HepG2 (cell line): Measurements from ENCODE around the gene PLAA. TPM values are rescaled to one million over a fixed set of nuclear protein-coding genes. Genes with fewer than 3 reads are reported as not detected.

Experiments
- ARID3A ChIP-seq: IDR thresholded peaks from 2 replicates; pipeline ENCODE4 v1.6.1; 2012; ENCODE audit warnings: low read depth, low read length, improper control_type of control experiment
- EEA1 ChIP-seq: sonication (generic); formaldehyde crosslinking; IDR thresholded peaks from 2 replicates; pipeline ENCODE4 v1.5.1; 2020; ENCODE audit warnings: mild to moderate bottlenecking, missing genetic modification reagents, borderline replicate concordance
- FOXO1 ChIP-seq: sonication (generic); formaldehyde crosslinking; IDR thresholded peaks from 2 replicates; pipeline ENCODE4 v1.4.0; 2020; ENCODE audit warnings: missing genetic modification reagents
- GABPA ChIP-seq, 2 experiments: IDR thresholded peaks; 2 replicates each; pipeline ENCODE4 v1.6.1; 2011 to 2016; ENCODE audit warnings: low read depth in 2 of 2, low read length in 1 of 2, missing biosample characterization in 1 of 2, missing genetic modification characterization in 1 of 2
- IKZF1 ChIP-seq: fragments of 450-650 bp; IDR thresholded peaks from 2 replicates; pipeline ENCODE4 v1.7.1; 2016
- JUN ChIP-seq: sonication (generic); formaldehyde crosslinking; IDR thresholded peaks from 2 replicates; pipeline ENCODE4 v1.4.0; 2020; ENCODE audit warnings: mild to moderate bottlenecking, missing genetic modification reagents
- MIER3 ChIP-seq: IDR thresholded peaks from 2 replicates; pipeline ENCODE4 v1.6.1; 2016; ENCODE audit warnings: missing compliant biosample characterization, borderline replicate concordance
- RXRB ChIP-seq: IDR thresholded peaks from 2 replicates; pipeline ENCODE4 v1.6.1; 2016; ENCODE audit warnings: borderline replicate concordance, missing genetic modification reagents, missing compliant biosample characterization
- SMARCE1 ChIP-seq: fragments of 450-650 bp; IDR thresholded peaks from 2 replicates; pipeline ENCODE4 v1.6.1; 2017; ENCODE audit warnings: borderline replicate concordance
- SNAPC2 ChIP-seq: sonication (generic); formaldehyde crosslinking; IDR thresholded peaks from 2 replicates; pipeline ENCODE4 v1.8.1; 2022; ENCODE audit warnings: mild to moderate bottlenecking, missing genetic modification reagents
- TFDP2 ChIP-seq: sonication (generic); formaldehyde crosslinking; IDR thresholded peaks from 2 replicates; pipeline ENCODE4 v1.4.0; 2020; ENCODE audit warnings: missing genetic modification reagents
- TMF1 ChIP-seq: sonication (generic); formaldehyde crosslinking; IDR thresholded peaks from 2 replicates; pipeline ENCODE4 v1.8.1; 2022; ENCODE audit warnings: low read depth, missing genetic modification reagents
- ZBTB20 ChIP-seq: sonication (generic); formaldehyde crosslinking; IDR thresholded peaks from 2 replicates; pipeline ENCODE4 v1.8.1; 2023; ENCODE audit warnings: missing genetic modification reagents, low read depth, mild to moderate bottlenecking, borderline replicate concordance
- ZNF136 ChIP-seq: sonication (generic); formaldehyde crosslinking; IDR thresholded peaks from 2 replicates; pipeline ENCODE4 v1.8.1; 2022; ENCODE audit warnings: low read depth, mild to moderate bottlenecking, moderate library complexity, missing genetic modification reagents
- ZNF18 ChIP-seq: sonication (generic); formaldehyde crosslinking; IDR thresholded peaks from 2 replicates; pipeline ENCODE4 v1.8.0; 2022; ENCODE audit warnings: mild to moderate bottlenecking, missing genetic modification reagents; ENCODE audit not compliant: insufficient replicate concordance
- ZNF260 ChIP-seq: sonication (generic); formaldehyde crosslinking; IDR thresholded peaks from 2 replicates; pipeline ENCODE4 v1.4.0; 2020; ENCODE audit warnings: missing genetic modification reagents, low read depth, mild to moderate bottlenecking, borderline replicate concordance
- ZNF616 ChIP-seq: sonication (generic); formaldehyde crosslinking; IDR thresholded peaks from 2 replicates; pipeline ENCODE4 v1.5.0; 2020; ENCODE audit warnings: low read depth, mild to moderate bottlenecking, missing genetic modification reagents
- polyA plus RNA-seq, 8 experiments: library from polyadenylated mRNA; depleted of rRNA in 3 of 8; stranded (reverse) in 7 of 8; unstranded in 1 of 8; fragments of >200 nt; fragmentation: Illumina TruSeq in 4 of 8; extraction: Trizol in 4 of 8; gene quantifications; 2 replicates each; pipeline versions ENCODE4 v1.2.1 to v1.2.3, GENCODE V29; 2011 to 2016; ENCODE audit warnings: low read depth in 4 of 8, missing spikeins in 1 of 8, mixed read lengths in 1 of 8; ENCODE audit not compliant: insufficient read depth in 1 of 8
- total RNA-seq, 5 experiments: library from RNA; depleted of rRNA; stranded (reverse); fragments of >200 nt; fragmentation: Illumina TruSeq; extraction: Trizol; gene quantifications; 2 replicates each; pipeline ENCODE4 v1.2.3, GENCODE V29; 2016; ENCODE audit warnings: low read depth in 1 of 5
- TF ChIP-seq, protein P1 (sequence below): sonication (generic); IDR thresholded peaks from 2 replicates; pipeline ENCODE4 v1.6.1; 2016; ENCODE audit warnings: low read depth, borderline replicate concordance
- TF ChIP-seq, protein P2 (sequence below): sonication (generic); formaldehyde crosslinking; IDR thresholded peaks from 2 replicates; pipeline ENCODE4 v1.4.0; 2020; ENCODE audit warnings: missing genetic modification reagents
- TF ChIP-seq, protein P3 (sequence below): sonication (generic); formaldehyde crosslinking; IDR thresholded peaks from 2 replicates; pipeline ENCODE4 v1.8.0; 2023; ENCODE audit warnings: mild to moderate bottlenecking, missing genetic modification reagents

The PLAA gene
- total and polyA plus RNA-seq, 2 of the 13 experiments (the other 11 are each of a cell fraction or from before 2014, with no cell fraction given), result 5.8 to 22.9 TPM

DNA sequence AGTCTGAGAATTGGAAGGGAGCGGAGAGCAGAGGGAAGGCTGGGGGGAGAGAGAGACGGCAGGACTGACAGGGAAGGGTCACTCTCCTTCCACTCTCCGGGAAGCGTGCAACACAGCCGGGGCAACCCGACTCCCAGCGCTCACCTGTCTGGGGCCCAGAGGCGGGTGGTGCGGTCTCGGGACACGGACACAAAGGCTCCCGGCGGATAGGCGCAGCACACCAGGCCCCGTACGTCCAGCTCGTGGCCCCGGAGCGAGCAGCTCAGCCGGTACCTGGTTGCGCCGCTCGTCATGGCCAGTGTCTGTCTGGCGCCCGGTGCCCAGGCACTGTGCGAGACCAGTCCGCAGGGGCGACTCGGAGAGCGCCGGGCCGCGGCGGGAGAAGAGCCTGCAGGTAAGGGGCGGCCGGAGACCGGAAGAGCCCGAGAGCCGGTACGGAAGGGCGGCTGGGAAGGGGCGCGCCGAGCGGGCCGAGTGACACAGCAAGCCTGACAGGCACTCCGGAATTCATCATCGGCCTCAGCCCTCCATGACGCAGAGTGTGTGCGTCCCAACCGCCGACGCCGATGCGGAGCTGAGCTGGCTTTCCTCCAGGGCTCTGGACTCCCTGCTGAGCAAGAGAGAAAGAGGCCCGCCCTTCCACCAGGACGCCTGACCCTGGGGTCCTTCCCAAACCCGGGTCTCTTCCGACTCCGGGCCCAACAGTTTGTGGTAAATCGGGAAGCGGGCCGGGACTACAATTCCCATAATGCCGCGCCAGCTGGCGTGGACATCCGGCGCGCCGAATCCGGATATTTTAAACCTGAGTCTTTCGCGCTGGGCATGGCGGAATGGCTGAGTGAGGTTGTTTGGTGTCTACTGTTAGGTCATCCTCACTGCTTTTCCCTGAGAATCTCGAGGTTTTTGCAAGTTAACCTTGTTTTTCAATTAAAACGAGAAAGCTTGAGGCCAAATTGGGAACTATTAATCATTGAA, at the start of gene PLAA (continued):
- TF ChIP-seq, protein P1, sequence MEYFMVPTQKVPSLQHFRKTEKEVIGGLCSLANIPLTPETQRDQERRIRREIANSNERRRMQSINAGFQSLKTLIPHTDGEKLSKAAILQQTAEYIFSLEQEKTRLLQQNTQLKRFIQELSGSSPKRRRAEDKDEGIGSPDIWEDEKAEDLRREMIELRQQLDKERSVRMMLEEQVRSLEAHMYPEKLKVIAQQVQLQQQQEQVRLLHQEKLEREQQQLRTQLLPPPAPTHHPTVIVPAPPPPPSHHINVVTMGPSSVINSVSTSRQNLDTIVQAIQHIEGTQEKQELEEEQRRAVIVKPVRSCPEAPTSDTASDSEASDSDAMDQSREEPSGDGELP, result peak; percentile 87
- TF ChIP-seq ZNF616, result peak; percentile 60; the same call in 1 of the 2 replicates
- no peak for TF ChIP-seq ZNF136 (CRISPR knock-in tag)
- TF ChIP-seq RXRB (CRISPR knock-in tag), result 0 out of 2 replicates have a peak, but pooled peaks have one; percentile 23
- TF ChIP-seq EEA1 (CRISPR knock-in tag), result no peak
- TF ChIP-seq, protein P2, sequence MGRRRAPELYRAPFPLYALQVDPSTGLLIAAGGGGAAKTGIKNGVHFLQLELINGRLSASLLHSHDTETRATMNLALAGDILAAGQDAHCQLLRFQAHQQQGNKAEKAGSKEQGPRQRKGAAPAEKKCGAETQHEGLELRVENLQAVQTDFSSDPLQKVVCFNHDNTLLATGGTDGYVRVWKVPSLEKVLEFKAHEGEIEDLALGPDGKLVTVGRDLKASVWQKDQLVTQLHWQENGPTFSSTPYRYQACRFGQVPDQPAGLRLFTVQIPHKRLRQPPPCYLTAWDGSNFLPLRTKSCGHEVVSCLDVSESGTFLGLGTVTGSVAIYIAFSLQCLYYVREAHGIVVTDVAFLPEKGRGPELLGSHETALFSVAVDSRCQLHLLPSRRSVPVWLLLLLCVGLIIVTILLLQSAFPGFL (CRISPR knock-in tag), result no peak
- TF ChIP-seq IKZF1, result no peak
- TF ChIP-seq TMF1, result 0 out of 2 replicates have a peak, but pooled peaks have one; percentile 47
- TF ChIP-seq GABPA (IDR thresholded peaks at IDR 0.05; ENCODE audit: low read depth, low read length), result peak; percentile 75
- TF ChIP-seq GABPA (CRISPR knock-in tag; IDR thresholded peaks at IDR 0.05; ENCODE audit: low read depth), result peak; percentile 95
- no peak for TF ChIP-seq ZNF260 (CRISPR knock-in tag)
- no peak for TF ChIP-seq SMARCE1
- no peak for TF ChIP-seq ZNF18 (CRISPR knock-in tag)
- peak; percentile 94 for TF ChIP-seq TFDP2 (CRISPR knock-in tag)
- TF ChIP-seq ZBTB20, result peak; percentile 52; the same call in 1 of the 2 replicates
- TF ChIP-seq SNAPC2 (CRISPR knock-in tag), result no peak
- peak; percentile 70; the same call in 1 of the 2 replicates for TF ChIP-seq JUN (CRISPR knock-in tag)
- TF ChIP-seq ARID3A, result no peak
- no peak for TF ChIP-seq FOXO1
- TF ChIP-seq, protein P3, sequence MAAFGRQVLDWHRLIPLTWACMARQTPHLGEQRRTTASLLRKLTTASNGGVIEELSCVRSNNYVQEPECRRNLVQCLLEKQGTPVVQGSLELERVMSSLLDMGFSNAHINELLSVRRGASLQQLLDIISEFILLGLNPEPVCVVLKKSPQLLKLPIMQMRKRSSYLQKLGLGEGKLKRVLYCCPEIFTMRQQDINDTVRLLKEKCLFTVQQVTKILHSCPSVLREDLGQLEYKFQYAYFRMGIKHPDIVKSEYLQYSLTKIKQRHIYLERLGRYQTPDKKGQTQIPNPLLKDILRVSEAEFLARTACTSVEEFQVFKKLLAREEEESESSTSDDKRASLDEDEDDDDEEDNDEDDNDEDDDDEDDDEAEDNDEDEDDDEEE (CRISPR knock-in tag), result no peak
- TF ChIP-seq MIER3 (CRISPR knock-in tag), result no peak
